Myocyte (in vitro differentiated cells): Measurements from ENCODE around the gene SLC25A53. TPM values are rescaled to one million over a fixed set of nuclear protein-coding genes. Genes with fewer than 3 reads are reported as not detected.
"Not testable (repeated sequence)": the region's sequence is repeated elsewhere in the genome, so short reads cannot be mapped to it uniquely, and the experiment has no call there.

Experiments
- DNase-seq: peaks from one replicate; pipeline ENCODE4 v3.0.0-alpha.2; 2012; ENCODE audit warnings: low read depth
- total RNA-seq: library from RNA; depleted of rRNA; stranded (reverse); fragments of >200 nt; gene quantifications from 2 replicates; pipeline ENCODE4 v1.2.3, GENCODE V29; 2014

Gene SLC25A53
- total RNA-seq, 1 donor from 2014 or later: 3.9 TPM

- DNase-seq: not testable (repeated sequence)
Observed at GRCh38 chrX:104075778-104076445, 80.9 kb downstream of the SLC25A53 start, which contains the start of gene TMSB15C. TMSB15C (minus strand) TSS chrX:104076236.

- DNase-seq: not testable (repeated sequence)
Observed at GRCh38 chrX:104062636-104063035, 94.2 kb downstream of the SLC25A53 start.

- DNase-seq: not testable (repeated sequence)
Observed at GRCh38 chrX:104054956-104055355, 101.9 kb downstream of the SLC25A53 start.

Other genes starting within 250 kb of the SLC25A53 start
- gene TMSB15B, start 194.4 kb downstream of the SLC25A53 start, total RNA-seq: 0.47 and 1.5 TPM in 2 replicates
- not detected in 2 replicates for gene H2BW1, start 143.3 kb downstream of the SLC25A53 start, total RNA-seq
- not detected in 2 replicates for gene H2BW2, start 117.1 kb downstream of the SLC25A53 start, total RNA-seq
- 3.2 and 3.4 TPM in 2 replicates for gene TMSB15C, start 80.8 kb downstream of the SLC25A53 start, total RNA-seq
- 0.26 and 0.40 TPM in 2 replicates for gene ZCCHC18, start 44.5 kb downstream of the SLC25A53 start, total RNA-seq
- gene FAM199X, start 9.4 kb upstream of the SLC25A53 start, total RNA-seq: 29.1 and 39.1 TPM in 2 replicates
- gene ESX1, start 97.9 kb upstream of the SLC25A53 start, total RNA-seq: not detected in 2 replicates